ENCODE results near the gene MS4A4E.

DNA sequence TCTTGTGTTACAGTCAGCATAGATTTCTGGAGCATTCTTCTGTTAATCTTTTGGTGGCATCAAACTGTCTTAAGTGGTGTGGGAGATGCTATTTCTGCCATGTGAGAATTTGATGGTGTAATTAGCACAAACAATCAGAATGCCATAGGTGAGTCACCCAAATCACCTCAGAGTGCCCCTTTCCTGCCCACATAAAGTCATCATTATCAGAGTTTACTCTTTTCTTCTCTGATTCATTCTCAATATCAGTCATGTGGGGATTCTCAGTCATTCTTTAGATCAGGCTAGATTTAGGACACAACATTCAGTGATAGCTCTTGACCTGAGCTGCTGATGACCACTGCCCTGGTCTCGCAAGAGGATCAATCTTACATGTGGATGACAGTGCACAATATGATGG is 36.3 kb downstream of the MS4A4E start:
- TF ChIP-seq POLR2AphosphoS5 (IDR thresholded peaks at IDR 0.05; ENCODE audit: low read depth, low read length) (no peak), CTCF (IDR thresholded peaks at IDR 0.05; ENCODE audit: control extremely low read depth in 1 of 3, insufficient read depth in 1 of 3, low read depth in 1 of 3, low read length in 3 of 3) (no peak)
